ENCODE data around the gene FOCAD.

DNA sequence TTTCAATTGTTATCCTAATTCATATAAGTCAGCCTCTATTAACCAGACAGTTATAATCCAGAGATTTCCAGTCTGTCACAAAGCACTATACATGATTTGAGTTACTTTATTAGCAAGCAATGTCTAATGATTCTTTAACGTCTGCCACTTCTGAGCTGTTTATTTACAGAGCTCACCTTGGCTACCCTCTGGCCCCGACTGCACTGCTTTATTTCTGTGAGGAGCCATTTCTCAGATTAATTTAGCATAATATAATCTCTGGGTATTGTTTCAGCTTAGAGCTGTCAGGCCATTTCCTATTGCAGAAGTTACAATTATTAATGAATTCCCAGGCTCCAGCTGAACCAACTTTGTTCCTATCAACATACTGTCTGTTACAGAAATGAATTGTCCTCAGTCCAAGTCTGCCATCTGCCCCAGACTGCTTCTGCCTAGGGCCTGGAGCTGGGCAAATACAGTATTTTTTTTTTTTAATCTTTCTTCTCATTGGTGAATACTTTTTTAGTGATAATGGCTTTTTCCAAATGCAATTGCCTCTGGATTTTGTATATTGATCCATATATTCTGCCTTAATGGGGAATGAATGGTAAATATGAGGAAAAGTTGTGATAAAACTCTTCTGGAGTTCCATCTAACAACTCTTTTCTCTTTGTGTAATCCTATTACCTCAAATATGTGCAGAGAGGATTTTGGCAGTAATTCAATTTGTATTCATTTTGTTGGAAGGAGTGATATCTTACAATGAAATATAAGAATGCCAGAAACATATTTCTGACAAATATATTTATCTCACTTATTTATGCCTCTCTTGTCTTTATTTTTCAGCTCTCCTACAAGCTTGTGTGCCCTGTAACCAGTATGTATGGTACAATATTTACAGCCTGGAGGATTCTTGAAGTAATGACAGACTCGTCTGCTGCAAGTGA, 104.7 kb downstream of the FOCAD start:
- TF ChIP-seq, protein P1, sequence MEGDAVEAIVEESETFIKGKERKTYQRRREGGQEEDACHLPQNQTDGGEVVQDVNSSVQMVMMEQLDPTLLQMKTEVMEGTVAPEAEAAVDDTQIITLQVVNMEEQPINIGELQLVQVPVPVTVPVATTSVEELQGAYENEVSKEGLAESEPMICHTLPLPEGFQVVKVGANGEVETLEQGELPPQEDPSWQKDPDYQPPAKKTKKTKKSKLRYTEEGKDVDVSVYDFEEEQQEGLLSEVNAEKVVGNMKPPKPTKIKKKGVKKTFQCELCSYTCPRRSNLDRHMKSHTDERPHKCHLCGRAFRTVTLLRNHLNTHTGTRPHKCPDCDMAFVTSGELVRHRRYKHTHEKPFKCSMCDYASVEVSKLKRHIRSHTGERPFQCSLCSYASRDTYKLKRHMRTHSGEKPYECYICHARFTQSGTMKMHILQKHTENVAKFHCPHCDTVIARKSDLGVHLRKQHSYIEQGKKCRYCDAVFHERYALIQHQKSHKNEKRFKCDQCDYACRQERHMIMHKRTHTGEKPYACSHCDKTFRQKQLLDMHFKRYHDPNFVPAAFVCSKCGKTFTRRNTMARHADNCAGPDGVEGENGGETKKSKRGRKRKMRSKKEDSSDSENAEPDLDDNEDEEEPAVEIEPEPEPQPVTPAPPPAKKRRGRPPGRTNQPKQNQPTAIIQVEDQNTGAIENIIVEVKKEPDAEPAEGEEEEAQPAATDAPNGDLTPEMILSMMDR (IDR thresholded peaks at IDR 0.05; ENCODE audit: low read depth, low read length, poor library complexity, severe bottlenecking), result no peak
- no peak for TF ChIP-seq EZH2phosphoT487 (IDR thresholded peaks at IDR 0.05; ENCODE audit: borderline replicate concordance, low read length)

Data from DOHH2 (cell line).